ENCODE data around the gene AREG.

AREG gene

GRCh38 chr4:74466242-74466641 is 21.3 kb downstream of the AREG start:
- no peak for DNase-seq

GRCh38 chr4:74471264-74471663 is 26.3 kb downstream of the AREG start:
- DNase-seq, result no peak

- no peak for DNase-seq
Measured at GRCh38 chr4:74473155-74473811, 28.3 kb downstream of the AREG start.

- DNase-seq, result no peak
Measured at GRCh38 chr4:74474345-74475090, 29.6 kb downstream of the AREG start.

GRCh38 chr4:74475091-74475800 is 30.3 kb downstream of the AREG start:
- no peak for DNase-seq

- DNase-seq, result no peak
Measured at GRCh38 chr4:74475946-74476345, 31.0 kb downstream of the AREG start.

GRCh38 chr4:74479009-74479408 is 34.1 kb downstream of the AREG start:
- no peak for DNase-seq

GRCh38 chr4:74480267-74480666 is 35.3 kb downstream of the AREG start:
- DNase-seq, result no peak

- DNase-seq, result no peak
Measured at GRCh38 chr4:74481891-74482609, 37.1 kb downstream of the AREG start.

- DNase-seq, result no peak
Measured at GRCh38 chr4:74483226-74483911, 38.4 kb downstream of the AREG start.

GRCh38 chr4:74486905-74487304 is 42.0 kb downstream of the AREG start:
- no peak for DNase-seq

- no peak for DNase-seq
Measured at GRCh38 chr4:74487771-74488170, 42.8 kb downstream of the AREG start.

- DNase-seq, result no peak
Measured at GRCh38 chr4:74490736-74491135, 45.8 kb downstream of the AREG start.

GRCh38 chr4:74499986-74500781 is 55.2 kb downstream of the AREG start:
- no peak for DNase-seq

- DNase-seq, result no peak
Measured at GRCh38 chr4:74501579-74501978, 56.6 kb downstream of the AREG start.

- DNase-seq, result no peak
Measured at GRCh38 chr4:74503580-74503979, 58.6 kb downstream of the AREG start.

- DNase-seq, result no peak
Measured at GRCh38 chr4:74504212-74504611, 59.3 kb downstream of the AREG start.
